Peyer's patch (tissue), 4 donors: ENCODE results near the gene MED12.

Source experiments
- CTCF ChIP-seq, 6 experiments: fragments of 450-650 bp in 4 of 6; fragments of 200-600 bp in 2 of 6; sonication (generic) in 1 of 6; IDR thresholded peaks; one replicate each; pipeline ENCODE4 v1.5.1; 2017 to 2019; ENCODE audit warnings: antibody characterized with exemption in 6 of 6, mild to moderate bottlenecking in 3 of 6, moderate library complexity in 1 of 6
- POLR2A ChIP-seq, 2 donors: fragments of 450-650 bp; IDR thresholded peaks; one replicate each; pipeline ENCODE4 v1.5.1; 2017; ENCODE audit warnings: antibody characterized with exemption in 2 of 2, mild to moderate bottlenecking in 2 of 2, moderate library complexity in 2 of 2

- no peak for TF ChIP-seq CTCF (IDR thresholded peaks at IDR 0.05)
- TF ChIP-seq POLR2A (IDR thresholded peaks at IDR 0.05): no peak
These were observed 40.9 kb downstream of the MED12 start for GRCh38 chrX:71159335-71159734.
